CD4-positive, CD25-positive, alpha-beta regulatory T cell (primary cell): ENCODE data around the gene UBL5. TPM values are rescaled to one million over a fixed set of nuclear protein-coding genes. Genes with fewer than 3 reads are reported as not detected.
A peak's percentile ranks its signal among the peaks of the same experiment; 100 is the strongest.
"Not testable (repeated sequence)": the region's sequence is repeated elsewhere in the genome, so short reads cannot be mapped to it uniquely, and the experiment has no call there.

ENCODE experiments used
- ATAC-seq, 2 donors: fragments of 150-1000 bp; cut with Tn5 transposase; one replicate each; pipeline ENCODE4 v1.10.0; 2021; ENCODE audit warnings: low read depth in 2 of 2, moderate number of reproducible peaks in 2 of 2, moderate library complexity in 1 of 2
- DNase-seq, 3 donors: peaks; one replicate each; pipeline versions ENCODE4 v3.0.0 to v3.0.0-alpha.2; 2012 to 2022; ENCODE audit warnings: mixed read lengths in 1 of 3
- H3K27ac ChIP-seq: one replicate; pipeline ENCODE4 v1.7.0; 2013; ENCODE audit warnings: mild to moderate bottlenecking, low read length; ENCODE audit not compliant: insufficient read depth, poor library complexity, severe bottlenecking
- H3K27me3 ChIP-seq: one replicate; pipeline ENCODE4 v1.7.0; 2013; ENCODE audit warnings: low read length; ENCODE audit not compliant: control insufficient read depth, insufficient read depth
- H3K36me3 ChIP-seq: one replicate; pipeline ENCODE4 v1.7.0; 2013; ENCODE audit warnings: mild to moderate bottlenecking, low read length, moderate library complexity; ENCODE audit not compliant: control insufficient read depth, insufficient read depth
- H3K4me1 ChIP-seq: 2 replicates; pipeline ENCODE4 v1.7.0; 2013; ENCODE audit warnings: mild to moderate bottlenecking, low read length; ENCODE audit not compliant: insufficient read depth, control insufficient read depth, poor library complexity, severe bottlenecking
- H3K4me3 ChIP-seq: one replicate; pipeline ENCODE4 v1.7.0; 2013; ENCODE audit warnings: low read depth, mild to moderate bottlenecking, low read length, moderate library complexity
- H3K9me3 ChIP-seq, 2 experiments: 1 replicate in 1 of 2; 2 replicates in 1 of 2; pipeline ENCODE4 v1.7.0; 2013; ENCODE audit warnings: low read length in 2 of 2, mild to moderate bottlenecking in 1 of 2, moderate library complexity in 1 of 2; ENCODE audit not compliant: control insufficient read depth in 2 of 2
- H3K27ac Mint-ChIP-seq, 3 donors: one replicate each; pipeline ENCODE4 v1.8.0; 2020 to 2022; ENCODE audit warnings: mild to moderate bottlenecking in 3 of 3, mixed read lengths in 3 of 3, moderate library complexity in 2 of 3
- H3K27me3 Mint-ChIP-seq: one replicate; pipeline ENCODE4 v1.8.0; 2022; ENCODE audit warnings: mild to moderate bottlenecking, mixed read lengths
- H3K36me3 Mint-ChIP-seq: one replicate; pipeline ENCODE4 v1.8.0; 2020; ENCODE audit warnings: mixed read lengths
- H3K4me1 Mint-ChIP-seq, 4 donors: one replicate each; pipeline ENCODE4 v1.8.0; 2020 to 2022; ENCODE audit warnings: mixed read lengths in 4 of 4, mild to moderate bottlenecking in 1 of 4
- H3K4me3 Mint-ChIP-seq, 4 donors: one replicate each; pipeline ENCODE4 v1.8.0; 2020 to 2022; ENCODE audit warnings: mild to moderate bottlenecking in 4 of 4, mixed read lengths in 4 of 4, moderate library complexity in 3 of 4
- H3K9me3 Mint-ChIP-seq, 7 donors: one replicate each; pipeline ENCODE4 v1.8.0; 2020 to 2022; ENCODE audit warnings: mixed read lengths in 7 of 7, mild to moderate bottlenecking in 3 of 7, moderate library complexity in 2 of 7
- polyA plus RNA-seq, 4 donors: library from polyadenylated mRNA; unstranded; fragments of 300-500 nt; fragmentation: Illumina TruSeq; gene quantifications; one replicate each; pipeline ENCODE4 v1.2.3, GENCODE V29; 2021
- total RNA-seq: library from RNA; stranded (reverse); gene quantifications from one replicate; pipeline ENCODE4 v1.2.3, GENCODE V29; 2022

UBL5 gene
- total and polyA plus RNA-seq, 5 donors from 2014 or later = 234 to 952 (median 820) TPM

DNA sequence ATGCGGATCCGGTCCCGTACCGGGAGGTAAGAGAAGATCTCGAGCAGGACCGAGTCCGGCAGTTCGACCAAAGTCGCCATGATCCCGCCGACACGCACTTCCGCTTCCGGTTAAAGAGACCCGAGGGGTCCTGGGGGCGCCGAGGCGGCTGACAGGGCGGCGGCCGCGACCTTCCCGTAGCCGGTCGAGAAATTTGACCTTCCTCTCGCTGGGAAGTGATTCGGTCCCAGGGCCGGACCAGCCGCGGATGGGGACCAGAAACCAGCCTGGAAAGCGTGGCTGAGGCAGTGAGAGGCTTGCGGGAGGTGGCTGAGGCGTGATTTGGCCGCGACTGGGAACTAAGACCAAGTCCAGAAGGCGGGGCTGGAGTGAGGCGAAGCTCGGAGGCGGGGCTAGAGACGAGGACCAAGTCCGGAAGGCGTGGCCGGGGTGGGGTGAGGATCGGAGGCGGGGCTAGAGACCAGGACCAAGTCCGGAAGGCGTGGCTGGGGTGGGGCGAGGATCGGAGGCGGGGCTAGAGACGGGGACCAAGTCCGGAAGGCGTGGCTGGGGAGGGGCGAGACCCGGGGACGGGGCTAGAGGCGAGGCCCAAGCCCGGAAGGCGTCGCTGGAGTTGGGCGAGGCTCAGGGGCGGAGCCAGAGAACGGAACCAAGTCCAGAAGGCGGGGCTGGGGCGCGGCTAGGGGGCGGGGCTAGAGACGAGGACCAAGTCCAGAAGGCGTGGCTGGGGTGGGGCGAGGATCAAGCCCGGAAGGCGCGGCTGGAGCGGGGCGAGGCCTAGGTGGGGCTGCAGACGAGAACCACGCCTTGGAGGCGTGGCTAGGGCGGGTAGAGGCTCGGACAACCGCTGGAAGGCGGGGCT lies 8.8 kb upstream of the UBL5 start, which contains the start of gene FBXL12:
Gene FBXL12 (minus strand): TSS at position 346 of the 862 bp plus-strand sequence. CDS start 266 bp downstream, at position 80.
- Mint-ChIP-seq H3K27ac (peak within 1 kb of the TSS; percentile 93 to 95 (median 95)), H3K27me3 (no peaks in the 10 kb centered on the region), H3K4me3 (peak within 1 kb of the TSS; percentile 91 to 95 (median 93)), H3K36me3 (peaks cover 19% of the 10 kb centered on the region), H3K4me1 (peaks cover 10 to 45% (median 20%) of the 10 kb centered on the region in 4 donors), H3K9me3 (peaks cover 0 to 2% (median 0%) of the 10 kb centered on the region in 7 donors)
- peaks cover 16% of the 10 kb centered on the region for H3K4me1 ChIP-seq
- H3K36me3 ChIP-seq = no peaks in the 10 kb centered on the region
- DNase-seq (peak; percentile 99 to 100 (median 100)), ATAC-seq (peak; percentile 90 to 93)
- no peaks in the 10 kb centered on the region for H3K9me3 ChIP-seq
- H3K27me3 ChIP-seq = no peaks in the 10 kb centered on the region
- peak within 1 kb of the TSS; percentile 67 for H3K4me3 ChIP-seq
- H3K27ac ChIP-seq = peak within 1 kb of the TSS; percentile 99

DNA sequence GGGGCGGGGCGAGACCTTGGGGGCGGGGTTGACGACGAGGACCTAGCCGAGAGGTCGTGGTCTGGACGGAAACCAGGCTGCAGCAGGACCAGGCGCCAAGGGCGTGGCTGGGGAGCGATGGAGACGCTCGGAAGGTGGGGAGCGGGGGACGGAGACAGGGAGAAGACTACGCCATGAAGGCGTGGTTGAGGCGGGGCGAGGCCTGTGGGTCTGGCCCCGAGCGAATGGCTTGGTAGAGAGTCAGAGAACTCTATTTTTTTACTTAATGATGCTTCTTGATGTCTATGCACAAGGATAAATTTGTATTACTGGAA lies 8.2 kb upstream of the UBL5 start:
- Mint-ChIP-seq H3K27me3 (no peaks in the 10 kb centered on the region), H3K9me3 (peaks cover 0 to 2% (median 0%) of the 10 kb centered on the region in 7 donors), H3K4me1 (peaks cover 10 to 43% (median 20%) of the 10 kb centered on the region in 4 donors), H3K27ac (peak overlapping the region; percentile 90 to 95 (median 93)), H3K4me3 (peak overlapping the region; percentile 91 to 95 (median 93)), H3K36me3 (peaks cover 17% of the 10 kb centered on the region)
- H3K36me3 ChIP-seq = no peaks in the 10 kb centered on the region
- H3K9me3 ChIP-seq = no peaks in the 10 kb centered on the region
- H3K4me3 ChIP-seq = peak overlapping the region; percentile 66
- H3K27ac ChIP-seq = peak overlapping the region; percentile 99
- H3K4me1 ChIP-seq = peaks cover 16% of the 10 kb centered on the region
- H3K27me3 ChIP-seq = no peaks in the 10 kb centered on the region
- DNase-seq (no peak), ATAC-seq (no peak)

DNA sequence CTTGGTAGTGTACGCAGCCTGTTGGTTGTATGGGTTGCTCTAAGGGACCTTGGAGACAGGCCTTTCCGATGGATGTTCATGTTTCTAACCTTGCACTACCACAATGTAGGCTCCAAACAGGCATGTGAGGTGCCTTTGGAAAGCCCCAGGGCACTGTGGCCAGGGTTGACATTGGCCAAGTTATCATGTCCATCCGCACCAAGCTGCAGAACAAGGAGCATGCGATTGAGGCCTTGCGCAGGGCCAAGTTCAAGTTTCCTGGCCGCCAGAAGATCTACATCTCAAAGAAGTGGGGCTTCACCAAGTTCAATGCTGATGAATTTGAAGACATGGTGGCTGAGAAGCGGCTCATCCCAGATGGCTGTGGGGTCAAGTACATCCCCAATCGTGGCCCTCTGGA lies 7.7 kb upstream of the UBL5 start:
- not testable (repeated sequence) for ATAC-seq, H3K27me3 Mint-ChIP-seq, H3K27me3 ChIP-seq, H3K9me3 Mint-ChIP-seq, H3K9me3 ChIP-seq, DNase-seq, H3K36me3 ChIP-seq
- H3K27ac ChIP-seq = peak overlapping the region; percentile 99
- peak overlapping the region; percentile 66 for H3K4me3 ChIP-seq
- Mint-ChIP-seq H3K36me3 (peaks cover 13% of the 10 kb centered on the region), H3K4me3 (peak overlapping the region in 3 of 4 donors; percentile 91 to 95 (median 92)), H3K4me1 (peaks cover 10 to 39% (median 20%) of the 10 kb centered on the region in 4 donors), H3K27ac (peak overlapping the region in 2 of 3 donors; percentile 20 to 93)
- peaks cover 16% of the 10 kb centered on the region for H3K4me1 ChIP-seq

DNA sequence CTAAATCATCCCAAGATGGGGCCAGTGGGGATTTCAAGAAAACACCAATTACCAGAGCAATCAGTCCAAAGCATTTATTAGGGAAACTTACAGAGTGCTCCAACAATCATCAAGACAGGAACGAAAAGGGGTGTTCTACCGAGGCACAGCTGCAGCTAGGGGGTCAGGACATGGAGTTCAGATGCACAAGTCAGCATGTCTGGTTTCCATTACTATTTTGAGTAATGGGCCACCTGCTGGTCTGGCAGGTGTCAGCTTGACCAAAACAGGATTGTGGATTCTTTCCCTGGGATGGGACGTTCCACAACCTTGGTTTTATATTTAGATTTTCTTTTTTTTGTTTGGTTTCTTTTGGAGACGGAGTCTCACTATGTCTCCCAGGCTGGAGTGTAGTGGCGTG lies 3.9 kb upstream of the UBL5 start:
- DNase-seq = no peak
- no peak for ATAC-seq
- Mint-ChIP-seq H3K27ac (peak overlapping the region in 1 of 3 donors; percentile 41), H3K27me3 (peaks cover 5% of the 10 kb centered on the region), H3K9me3 (no peaks in the 10 kb centered on the region), H3K36me3 (peaks cover 9% of the 10 kb centered on the region), H3K4me3 (peak overlapping the region in 1 of 4 donors; percentile 85), H3K4me1 (peaks cover 6 to 42% (median 22%) of the 10 kb centered on the region in 4 donors)
- H3K9me3 ChIP-seq = no peaks in the 10 kb centered on the region
- H3K4me1 ChIP-seq = peaks cover 28% of the 10 kb centered on the region
- H3K27ac ChIP-seq = no peak overlapping the region
- H3K36me3 ChIP-seq = no peaks in the 10 kb centered on the region
- H3K4me3 ChIP-seq = no peak overlapping the region
- no peaks in the 10 kb centered on the region for H3K27me3 ChIP-seq

DNA sequence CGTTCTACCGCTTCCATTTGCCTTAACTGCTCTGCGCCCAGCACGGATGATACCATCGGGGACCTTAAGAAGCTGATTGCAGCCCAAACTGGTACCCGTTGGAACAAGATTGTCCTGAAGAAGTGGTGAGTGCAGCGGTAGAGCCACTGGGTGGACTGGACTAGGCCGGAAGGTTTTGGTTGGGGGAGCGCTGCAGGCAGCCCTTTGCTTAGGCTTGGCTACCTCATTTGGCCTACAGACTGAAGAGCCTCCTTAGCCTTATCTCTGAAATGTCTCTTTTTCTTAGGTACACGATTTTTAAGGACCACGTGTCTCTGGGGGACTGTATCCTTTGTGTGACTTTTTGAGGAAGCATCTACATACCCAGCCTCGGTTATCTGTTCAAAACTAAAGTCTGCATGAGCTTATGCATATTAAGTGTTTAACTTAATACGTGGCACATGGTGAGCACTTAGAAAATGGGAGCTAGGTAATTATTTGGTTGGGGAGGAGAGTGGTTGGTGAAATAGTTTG lies 889 bp downstream of the UBL5 start:
- Mint-ChIP-seq H3K27me3 (peaks cover 5% of the 10 kb centered on the region), H3K9me3 (no peaks in the 10 kb centered on the region), H3K4me3 (peak overlapping the region; percentile 97 to 100 (median 99)), H3K36me3 (peaks cover 7% of the 10 kb centered on the region), H3K4me1 (peaks cover 6 to 35% (median 24%) of the 10 kb centered on the region in 4 donors), H3K27ac (peak overlapping the region; percentile 9 to 100 (median 91))
- no peak overlapping the region for H3K27ac ChIP-seq
- no peak for ATAC-seq
- H3K4me3 ChIP-seq = peak overlapping the region; percentile 85
- peaks cover 27% of the 10 kb centered on the region for H3K4me1 ChIP-seq
- H3K27me3 ChIP-seq = no peaks in the 10 kb centered on the region
- no peaks in the 10 kb centered on the region for H3K9me3 ChIP-seq
- no peak for DNase-seq
- H3K36me3 ChIP-seq = peaks cover 9% of the 10 kb centered on the region

DNA sequence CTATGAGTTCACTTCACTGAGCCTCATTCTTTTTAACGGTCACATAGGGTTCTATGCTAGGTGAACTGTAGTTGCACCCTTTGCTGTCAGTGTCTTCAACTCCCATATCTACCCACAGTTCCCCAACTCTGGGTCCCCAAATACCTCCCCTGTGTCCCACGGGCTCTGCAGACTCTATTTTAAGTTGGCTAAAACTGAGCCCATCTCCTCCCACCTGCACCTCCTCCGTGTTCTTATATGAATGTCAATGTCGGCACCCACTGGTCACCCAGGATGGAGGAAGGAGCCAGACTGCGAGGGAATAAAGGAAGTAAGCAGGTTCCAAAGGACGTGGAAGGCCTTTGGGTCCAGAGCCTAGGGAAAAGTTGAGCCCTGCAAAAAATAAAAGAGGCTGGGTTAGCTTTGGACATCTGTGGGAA lies 6.6 kb downstream of the UBL5 start:
- Histone ChIP-seq H3K36me3 (peaks cover 28% of the 10 kb centered on the region), H3K27ac (peak overlapping the region; percentile 77), H3K9me3 (no peaks in the 10 kb centered on the region), H3K27me3 (no peaks in the 10 kb centered on the region), H3K4me1 (peaks cover 19% of the 10 kb centered on the region), H3K4me3 (peak overlapping the region; percentile 29)
- no peaks in the 10 kb centered on the region for H3K27me3 Mint-ChIP-seq
- DNase-seq (no peak), ATAC-seq (no peak)
- no peaks in the 10 kb centered on the region for H3K9me3 Mint-ChIP-seq
- H3K27ac Mint-ChIP-seq = peak overlapping the region; percentile 93 to 95 (median 94)
- peaks cover 5 to 33% (median 22%) of the 10 kb centered on the region in 4 donors for H3K4me1 Mint-ChIP-seq
- H3K36me3 Mint-ChIP-seq = peaks cover 5% of the 10 kb centered on the region
- H3K4me3 Mint-ChIP-seq = peak overlapping the region; percentile 94 to 99 (median 96)

DNA sequence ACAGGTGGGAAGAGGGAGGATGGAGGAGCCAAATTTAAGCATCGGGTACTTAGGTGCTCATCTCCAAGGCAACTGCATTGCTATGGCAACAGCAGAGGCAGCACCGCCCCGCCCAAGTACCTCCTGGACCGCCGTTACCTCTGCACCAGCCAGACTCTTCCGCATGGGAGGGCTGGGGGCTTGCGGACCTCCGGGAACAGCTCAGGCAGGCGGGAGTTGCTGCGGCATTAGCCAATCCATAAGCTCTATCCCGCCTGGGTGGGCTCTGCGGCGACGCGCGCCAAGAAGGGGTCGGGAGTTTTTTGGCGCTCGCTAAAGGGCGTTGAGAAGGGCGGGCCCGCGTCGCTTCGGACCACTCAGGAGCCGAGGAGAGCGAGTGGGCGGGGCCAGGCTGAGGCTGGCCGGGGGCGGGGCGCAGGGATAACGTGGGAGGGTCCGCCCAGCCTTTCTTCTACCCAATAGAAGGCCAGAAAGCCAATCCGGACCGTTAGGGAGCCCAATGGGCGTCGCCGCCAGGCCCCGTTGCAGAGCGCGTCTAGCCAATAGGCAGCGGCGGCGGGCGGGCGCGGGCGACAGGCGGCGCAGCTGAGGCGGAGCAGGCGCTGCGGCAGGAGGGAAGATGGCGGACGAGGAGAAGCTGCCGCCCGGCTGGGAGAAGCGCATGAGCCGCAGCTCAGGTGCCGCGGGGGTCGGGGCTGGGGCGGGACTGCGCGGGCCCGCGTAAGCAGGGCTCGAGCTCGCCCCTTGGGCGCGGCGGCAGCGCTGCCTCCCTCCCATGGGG lies 7.2 kb downstream of the UBL5 start, which contains the start of gene PIN1:
Gene PIN1 (plus strand): TSS at position 593 of the 781 bp plus-strand sequence. CDS start 27 bp downstream, at position 620.
- H3K27me3 Mint-ChIP-seq = no peaks in the 10 kb centered on the region
- H3K36me3 ChIP-seq = peaks cover 31% of the 10 kb centered on the region
- H3K27me3 ChIP-seq = no peaks in the 10 kb centered on the region
- H3K4me3 ChIP-seq = peak within 1 kb of the TSS; percentile 77
- H3K4me1 Mint-ChIP-seq = peaks cover 5 to 32% (median 19%) of the 10 kb centered on the region in 4 donors
- no peaks in the 10 kb centered on the region for H3K9me3 ChIP-seq
- peaks cover 7% of the 10 kb centered on the region for H3K36me3 Mint-ChIP-seq
- H3K27ac Mint-ChIP-seq = peak within 1 kb of the TSS; percentile 93 to 95 (median 94)
- ATAC-seq (peak; percentile 97), DNase-seq (peak; percentile 99)
- H3K4me1 ChIP-seq = peaks cover 19% of the 10 kb centered on the region
- H3K4me3 Mint-ChIP-seq = peak within 1 kb of the TSS; percentile 94 to 99 (median 96)
- no peaks in the 10 kb centered on the region for H3K9me3 Mint-ChIP-seq
- peak within 1 kb of the TSS; percentile 77 for H3K27ac ChIP-seq
